Measurements from ENCODE around the gene UNK. TPM values are rescaled to one million over a fixed set of nuclear protein-coding genes. Genes with fewer than 3 reads are reported as not detected.

UNK gene
- total and polyA plus RNA-seq, 2 donors (not counting 3 experiments of a cell fraction or from before 2014, with no cell fraction given) = 18.0 to 23.2 TPM

GRCh38 chr17:75843577-75844529 is 59.2 kb downstream of the UNK start, which contains the start of gene UNC13D:
TSS of gene UNC13D (minus strand) at chr17:75844404. CDS start at chr17:75844337, 67 bp downstream.
- Histone ChIP-seq H3K79me2 (ENCODE audit: control insufficient read depth, insufficient read depth, low read length) (no peaks in the 10 kb centered on the region), H3K27me3 (ENCODE audit: control insufficient read depth in 2 of 2, insufficient read depth in 2 of 2, low read length in 2 of 2) (no peaks in the 10 kb centered on the region), H3K9me3 (replicated peaks; ENCODE audit: control insufficient read depth, insufficient read depth, low read length) (no peaks in the 10 kb centered on the region), H4K20me1 (replicated peaks; ENCODE audit: control insufficient read depth, extremely low read depth, insufficient read depth, low read length) (no peaks in the 10 kb centered on the region), H3K4me3 (replicated peaks in 1 of 3; ENCODE audit: insufficient read depth in 1 of 3, low read depth in 1 of 3, low read length in 3 of 3) (no peak within 1 kb of the TSS), H3K27ac (ENCODE audit: insufficient read depth, low read depth, low read length) (peak within 1 kb of the TSS; percentile 38), H3K9ac (replicated peaks; ENCODE audit: extremely low read depth, insufficient read depth, low read length) (peak within 1 kb of the TSS; percentile 24), H3K9me1 (replicated peaks; ENCODE audit: control insufficient read depth, extremely low read depth, insufficient read depth, low read length) (no peaks in the 10 kb centered on the region), H3K4me2 (ENCODE audit: insufficient read depth, low read length) (no peak within 1 kb of the TSS), H3K4me1 (ENCODE audit: control insufficient read depth, extremely low read depth, insufficient read depth, low read length) (peaks cover 37% of the 10 kb centered on the region), H2AFZ (ENCODE audit: low read depth, low read length) (peak within 1 kb of the TSS; percentile 86), H3K36me3 (ENCODE audit: control insufficient read depth in 2 of 2, extremely low read depth in 1 of 2, insufficient read depth in 2 of 2, low read length in 2 of 2) (peaks cover 3 to 20% of the 10 kb centered on the region in 2 experiments)
- DNase-seq (ENCODE audit: low read depth, low spot score) (peak; percentile 32), FAIRE-seq (peak; percentile 56)
- ChIA-PET POLR2A (interaction anchor here (0.6 kb wide), 1 partner anchor 15 kb away, joined by 7 read pairs; no protein-coding TSS in a partner anchor), CTCF (interaction anchor here (0.7 to 6.8 kb wide), 11 partner anchors 9 to 71 kb away, joined by 3 to 49 read pairs (median 4); partner anchors contain the start of genes TRIM47 and TRIM65)
- no TSS peak for BruUV-seq (replicated peaks)
- TF ChIP-seq EZH2 (IDR thresholded peaks at IDR 0.05; ENCODE audit: borderline replicate concordance, low read depth, low read length, severe bottlenecking) (no peak), FOS (IDR thresholded peaks at IDR 0.05; ENCODE audit: borderline replicate concordance, insufficient read depth, low read length) (no peak), GATA2 (IDR thresholded peaks at IDR 0.05; ENCODE audit: insufficient read depth, insufficient read length, low read depth, low read length) (peak; percentile 15), JUN (IDR thresholded peaks at IDR 0.05; ENCODE audit: borderline replicate concordance, insufficient read depth, insufficient read length, low read depth) (no peak), POLR2A (IDR thresholded peaks at IDR 0.05; ENCODE audit: low read depth, low read length) (no peak), CTCF (IDR thresholded peaks at IDR 0.05; ENCODE audit: extremely low read depth in 1 of 2, insufficient read depth in 1 of 2, low read depth in 1 of 2, low read length in 2 of 2) (no peak), MYC (IDR thresholded peaks at IDR 0.05; ENCODE audit: low read depth, low read length) (no peak), MAX (IDR thresholded peaks at IDR 0.05; ENCODE audit: insufficient read depth, insufficient read length) (no peak), POLR2AphosphoS5 (IDR thresholded peaks at IDR 0.05; ENCODE audit: insufficient read depth, low read depth, low read length) (peak; percentile 24)
- intact Hi-C loops (cut with micrococcal nuclease) (loop anchor here (2.0 kb wide), 2 partner anchors 33 to 53 kb away; partner anchors contain the start of gene TRIM65), dilution Hi-C loops (cut with MboI; ENCODE audit: extremely low pct_ligation_motif_present, low sequenced_read_pairs) (no loop called here)
